Measurements from ENCODE around the gene MIDN. TPM values are rescaled to one million over a fixed set of nuclear protein-coding genes. Genes with fewer than 3 reads are reported as not detected.

Gene MIDN
- total RNA-seq, 1 donor from 2014 or later = 13.4 TPM

DNA sequence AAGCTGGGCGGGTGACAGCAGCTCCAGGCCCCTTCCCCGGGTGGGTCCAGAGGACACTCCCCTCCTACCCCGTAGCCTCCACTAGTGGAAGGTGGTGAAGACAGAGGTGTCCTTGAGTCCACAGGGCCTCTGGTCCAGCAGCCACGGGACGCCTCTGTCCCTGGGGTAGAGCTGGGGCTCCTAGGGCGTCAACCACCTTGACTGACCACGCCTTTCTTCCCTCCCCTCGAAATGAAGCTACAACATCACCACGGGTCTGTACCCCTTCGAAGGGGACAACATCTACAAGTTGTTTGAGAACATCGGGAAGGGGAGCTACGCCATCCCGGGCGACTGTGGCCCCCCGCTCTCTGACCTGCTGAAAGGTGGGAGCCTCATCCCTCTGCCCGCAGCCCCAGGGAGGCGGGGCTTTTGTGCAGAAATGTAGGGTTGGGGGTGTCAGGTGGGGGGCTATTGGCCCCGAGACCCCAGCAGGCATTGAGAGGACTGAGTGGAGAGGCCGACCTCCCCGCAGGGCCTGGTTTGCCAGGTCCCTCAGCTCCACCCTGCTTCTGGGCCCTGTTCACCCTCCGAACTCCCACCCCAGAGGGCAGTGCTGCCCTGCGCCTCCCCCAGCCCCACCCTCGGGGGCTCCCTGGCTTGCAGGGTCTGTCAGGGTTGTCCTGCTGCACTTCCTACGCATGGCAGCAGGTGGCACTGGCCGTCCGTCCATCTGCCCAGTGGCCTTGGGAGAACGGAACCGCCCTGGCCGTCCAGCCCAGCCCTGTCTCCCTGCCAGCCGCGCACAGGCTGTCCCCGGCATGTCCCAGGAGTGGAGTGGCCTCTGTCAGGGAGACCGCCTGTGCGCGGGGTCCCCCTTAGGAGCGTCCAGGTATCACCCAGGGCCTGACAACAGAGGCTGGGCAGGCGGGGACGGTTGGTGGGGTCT, 27.1 kb upstream of the MIDN start:
- no peak for DNase-seq (ENCODE audit: low read depth, low spot score)

DNA sequence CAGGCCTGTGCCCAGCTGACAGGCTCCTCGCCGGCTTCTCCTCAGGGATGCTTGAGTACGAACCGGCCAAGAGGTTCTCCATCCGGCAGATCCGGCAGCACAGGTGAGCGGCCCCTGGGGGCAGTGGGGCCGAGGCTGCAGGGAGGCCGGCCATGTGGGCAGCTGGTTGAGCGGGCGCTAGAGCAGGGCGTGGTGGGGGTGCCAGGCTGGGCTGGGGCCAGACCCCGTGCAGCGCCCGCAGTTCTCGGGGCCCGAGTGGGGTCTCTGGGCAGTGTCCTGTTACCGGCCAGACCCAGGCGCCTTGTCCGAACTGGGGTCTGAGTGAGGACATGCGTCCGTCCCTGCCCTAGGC, 26.5 kb upstream of the MIDN start:
- no peak for DNase-seq (ENCODE audit: low read depth, low spot score)

DNA sequence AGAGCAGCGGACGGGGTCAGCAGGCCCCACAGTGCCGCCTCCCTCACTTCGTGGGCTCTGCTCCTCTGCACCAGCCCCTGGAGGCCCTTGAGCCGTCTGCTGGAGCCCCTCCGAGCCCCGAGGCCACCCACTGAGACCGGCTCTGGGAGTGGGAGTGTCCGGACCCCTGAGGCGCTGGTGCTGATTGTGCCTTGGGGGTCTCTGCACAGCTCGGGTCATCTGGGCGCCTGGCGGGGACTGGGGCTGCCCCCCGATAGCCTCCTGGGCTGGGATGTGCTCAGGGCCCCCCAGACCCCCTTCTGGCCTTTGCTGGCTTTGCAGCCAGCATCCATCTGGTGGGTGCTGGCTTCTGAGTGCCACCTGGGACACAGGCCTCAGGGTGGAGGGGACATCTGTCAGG, 26.0 kb upstream of the MIDN start:
- no peak for DNase-seq (ENCODE audit: low read depth, low spot score)

DNA sequence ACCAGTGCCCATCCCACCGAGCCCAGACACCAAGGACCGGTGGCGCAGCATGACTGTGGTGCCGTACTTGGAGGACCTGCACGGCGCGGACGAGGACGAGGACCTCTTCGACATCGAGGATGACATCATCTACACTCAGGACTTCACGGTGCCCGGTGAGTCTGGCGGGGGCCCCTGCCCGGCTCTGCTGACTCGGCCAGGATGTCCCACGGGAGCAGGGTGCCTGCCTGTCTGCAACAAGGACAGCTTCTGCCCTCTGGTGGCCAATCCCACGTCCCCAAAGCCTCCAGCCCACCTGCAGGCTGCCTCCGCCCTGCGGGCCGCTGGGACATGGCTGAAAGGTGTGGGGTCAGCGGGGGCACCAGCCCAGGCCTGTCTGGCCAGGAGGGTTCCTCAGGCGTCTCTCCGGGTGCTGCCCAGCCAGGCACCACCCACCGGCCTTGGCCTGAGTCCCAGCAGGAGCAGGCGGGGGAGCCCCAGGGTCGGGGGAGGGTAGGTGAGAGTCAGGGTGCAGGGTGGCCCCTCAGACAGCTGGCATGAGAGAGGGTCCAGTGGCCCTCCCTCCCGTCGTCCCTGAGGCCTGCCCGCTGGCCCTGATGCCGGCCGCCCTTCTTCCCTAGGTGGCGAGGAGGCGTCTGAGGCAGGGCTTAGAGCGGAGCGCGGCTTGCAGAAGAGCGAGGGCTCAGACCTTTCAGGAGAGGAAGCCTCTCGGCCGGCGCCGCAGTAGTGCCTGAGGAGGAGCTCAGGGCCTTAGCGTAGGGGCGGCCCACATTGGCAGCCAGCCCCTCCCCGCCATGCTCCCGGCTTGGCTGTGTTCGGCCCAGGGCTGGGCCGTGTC, 25.1 kb upstream of the MIDN start:
- no peak for DNase-seq (ENCODE audit: low read depth, low spot score)

DNA sequence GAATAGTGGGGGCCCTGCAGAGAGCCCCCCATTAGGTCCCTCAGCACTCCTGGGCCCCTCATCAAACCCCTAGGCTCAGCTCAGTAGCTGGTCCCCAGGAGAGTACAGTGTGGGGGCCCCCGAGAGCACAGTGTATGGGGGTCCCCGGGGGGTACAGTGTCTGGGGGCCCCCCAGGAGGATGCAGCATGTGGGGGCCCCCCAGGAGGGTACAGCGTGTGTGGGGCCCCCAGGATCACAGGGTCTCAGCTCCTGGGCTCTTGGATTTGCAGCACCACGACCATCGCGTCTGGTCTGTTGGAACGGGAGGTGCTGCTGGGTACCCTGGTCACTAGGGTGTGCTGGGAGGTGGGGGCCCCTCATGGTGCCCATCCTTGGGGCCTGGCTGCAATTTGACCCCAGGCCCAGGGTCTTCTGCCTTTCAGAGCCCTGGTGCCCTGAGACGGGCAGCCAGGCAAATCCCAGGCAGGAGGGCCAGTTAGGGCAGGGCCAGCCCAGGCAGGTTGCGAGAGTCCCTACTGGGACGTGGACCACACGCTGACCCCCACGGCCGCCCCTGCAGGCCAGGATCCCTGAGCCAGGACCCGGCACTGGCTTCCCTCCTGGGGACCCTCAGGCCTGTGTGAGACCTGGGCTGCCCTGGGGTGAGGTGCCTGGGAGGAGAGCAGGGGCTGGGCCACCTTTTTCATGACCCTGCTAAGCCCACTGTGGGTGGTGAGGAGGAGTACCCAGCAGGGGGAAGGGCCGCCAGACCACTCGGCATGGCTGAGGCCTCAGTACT, 24.1 kb upstream of the MIDN start:
- no peak for DNase-seq (ENCODE audit: low read depth, low spot score)

DNA sequence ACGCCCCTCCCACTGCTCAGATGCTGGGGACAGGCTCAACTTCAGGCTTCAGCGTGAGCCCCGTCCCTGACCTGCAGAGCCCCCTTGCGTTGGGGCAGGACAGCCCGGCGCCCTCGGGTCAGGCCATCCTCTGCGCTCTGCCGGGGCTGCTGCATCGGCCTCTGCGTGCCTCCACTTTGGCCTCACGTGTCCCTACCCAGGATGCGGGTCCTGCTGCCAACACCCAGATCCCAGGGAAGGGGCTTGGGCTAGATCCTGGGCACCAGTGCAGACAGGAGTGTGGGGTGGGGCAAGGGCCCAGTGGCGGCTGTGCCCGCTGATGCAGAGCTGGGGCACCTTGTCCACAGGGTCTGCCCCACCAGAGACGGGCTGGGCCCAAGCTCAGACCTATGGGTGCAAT, 23.5 kb upstream of the MIDN start:
- no peak for DNase-seq (ENCODE audit: low read depth, low spot score)

DNA sequence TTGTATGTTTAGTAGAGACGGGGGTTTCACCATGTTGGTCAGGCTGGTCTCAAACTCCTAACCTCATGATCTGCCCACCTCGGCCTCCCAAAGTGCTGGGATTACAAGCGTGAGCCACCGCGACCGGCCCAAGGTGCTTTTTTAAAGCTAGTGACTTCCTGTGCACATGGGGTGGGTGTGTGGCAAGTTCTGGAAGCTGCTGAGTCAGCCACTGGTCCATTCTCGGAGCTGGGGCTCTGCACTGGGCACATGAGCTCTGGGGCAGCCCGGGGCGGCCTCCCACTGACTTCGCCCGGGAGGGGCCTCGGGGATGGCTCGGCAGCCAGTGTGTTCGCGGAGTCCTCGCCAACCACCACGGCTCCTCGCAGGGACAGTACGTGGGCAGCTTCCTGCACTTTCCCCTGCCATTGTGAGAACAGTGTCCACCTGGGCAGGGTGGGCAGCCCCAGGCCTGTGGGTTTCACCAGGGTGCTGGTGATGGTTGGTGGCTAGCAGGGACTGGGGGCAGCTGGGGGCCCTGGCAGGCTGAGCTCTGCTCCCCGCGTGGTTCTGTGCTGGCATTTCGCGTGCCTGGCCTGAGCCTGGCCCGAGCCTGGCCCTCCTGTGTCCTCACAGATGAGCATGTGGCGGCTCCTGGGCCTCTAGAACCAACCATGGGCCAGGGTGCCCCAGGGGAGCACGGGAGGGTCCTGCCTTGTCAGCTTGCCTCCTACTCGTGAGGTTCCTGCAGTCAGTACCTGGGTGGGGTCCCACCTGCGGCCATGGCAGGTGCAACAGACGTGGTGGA, 22.8 kb upstream of the MIDN start:
- no peak for DNase-seq (ENCODE audit: low read depth, low spot score)

DNA sequence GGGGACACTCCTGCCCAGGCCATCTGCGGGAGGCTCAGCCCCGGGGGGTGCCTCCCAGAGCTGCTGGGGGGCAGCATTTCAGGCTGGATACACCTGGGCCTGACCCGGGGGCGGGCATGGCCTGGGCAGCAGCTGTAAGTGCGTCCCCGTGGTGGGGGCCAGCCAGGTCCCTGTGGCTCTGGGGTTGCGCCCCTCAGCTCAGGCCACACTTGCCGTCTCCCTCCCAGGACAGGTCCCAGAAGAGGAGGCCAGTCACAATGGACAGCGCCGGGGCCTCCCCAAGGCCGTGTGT, 22.2 kb upstream of the MIDN start:
- DNase-seq (ENCODE audit: low read depth, low spot score) = no peak

DNA sequence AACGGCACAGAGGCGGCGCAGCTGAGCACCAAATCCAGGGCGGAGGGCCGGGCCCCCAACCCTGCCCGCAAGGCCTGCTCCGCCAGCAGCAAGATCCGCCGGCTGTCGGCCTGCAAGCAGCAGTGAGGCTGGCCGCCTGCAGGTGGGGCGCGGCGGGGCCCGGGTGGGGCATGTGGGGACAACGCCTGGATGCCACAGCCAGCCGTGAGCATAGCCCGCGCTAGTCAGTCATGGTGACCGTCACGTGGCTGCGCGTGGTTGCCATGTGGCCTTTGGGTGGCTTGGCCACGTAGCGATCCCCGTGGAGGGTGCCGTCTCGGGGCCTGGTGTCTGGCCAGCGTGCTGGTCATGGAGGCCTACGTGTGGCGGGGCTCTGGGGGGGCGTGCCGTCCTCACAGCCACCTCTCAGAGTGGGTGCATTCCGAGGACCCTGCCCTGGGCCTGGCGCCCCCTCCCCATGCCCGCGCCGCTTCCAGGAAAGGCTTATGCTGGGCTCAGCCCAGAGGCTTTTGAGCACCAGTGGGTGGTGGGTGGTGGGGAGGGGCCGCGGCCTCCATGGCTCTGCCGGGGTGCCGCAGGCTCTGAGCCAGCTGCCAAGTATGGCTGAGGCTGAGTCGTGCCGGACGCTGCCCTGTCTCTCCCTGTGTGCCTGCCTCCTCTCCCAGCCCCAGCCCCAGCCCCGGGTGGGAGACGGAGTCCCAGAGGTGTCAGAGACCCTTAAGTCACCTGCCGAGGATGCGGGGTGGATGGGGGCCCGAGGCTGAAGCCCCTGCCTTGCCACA, 21.7 kb upstream of the MIDN start:
- no peak for DNase-seq (ENCODE audit: low read depth, low spot score)

DNA sequence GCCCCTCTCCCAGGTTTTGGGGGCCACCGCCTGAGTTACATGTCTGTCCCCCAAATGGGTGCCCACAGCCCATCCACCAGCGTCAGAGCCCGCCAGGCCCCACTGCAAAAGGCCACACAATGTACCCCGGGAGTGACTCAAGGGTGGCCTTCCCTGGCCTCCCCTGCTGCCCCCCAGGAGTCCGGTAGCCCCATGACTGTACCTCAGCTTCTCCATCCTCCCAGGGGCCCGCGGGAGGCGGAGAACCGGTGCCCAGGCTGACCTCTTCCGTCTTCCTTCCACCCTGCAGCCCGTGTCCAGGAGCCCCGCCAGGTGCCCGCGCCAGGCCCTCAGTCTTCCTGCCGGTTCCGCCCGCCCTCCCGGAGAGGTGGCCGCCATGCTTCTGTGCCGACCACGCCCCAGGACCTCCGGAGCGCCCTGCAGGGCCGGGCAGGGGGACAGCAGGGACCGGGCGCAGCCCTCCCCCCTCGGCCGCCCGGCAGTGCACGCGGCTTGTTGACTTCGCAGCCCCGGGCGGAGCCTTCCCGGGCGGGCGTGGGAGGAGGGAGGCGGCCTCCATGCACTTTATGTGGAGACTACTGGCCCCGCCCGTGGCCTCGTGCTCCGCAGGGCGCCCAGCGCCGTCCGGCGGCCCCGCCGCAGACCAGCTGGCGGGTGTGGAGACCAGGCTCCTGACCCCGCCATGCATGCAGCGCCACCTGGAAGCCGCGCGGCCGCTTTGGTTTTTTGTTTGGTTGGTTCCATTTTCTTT, 20.9 kb upstream of the MIDN start:
- no peak for DNase-seq (ENCODE audit: low read depth, low spot score)

DNA sequence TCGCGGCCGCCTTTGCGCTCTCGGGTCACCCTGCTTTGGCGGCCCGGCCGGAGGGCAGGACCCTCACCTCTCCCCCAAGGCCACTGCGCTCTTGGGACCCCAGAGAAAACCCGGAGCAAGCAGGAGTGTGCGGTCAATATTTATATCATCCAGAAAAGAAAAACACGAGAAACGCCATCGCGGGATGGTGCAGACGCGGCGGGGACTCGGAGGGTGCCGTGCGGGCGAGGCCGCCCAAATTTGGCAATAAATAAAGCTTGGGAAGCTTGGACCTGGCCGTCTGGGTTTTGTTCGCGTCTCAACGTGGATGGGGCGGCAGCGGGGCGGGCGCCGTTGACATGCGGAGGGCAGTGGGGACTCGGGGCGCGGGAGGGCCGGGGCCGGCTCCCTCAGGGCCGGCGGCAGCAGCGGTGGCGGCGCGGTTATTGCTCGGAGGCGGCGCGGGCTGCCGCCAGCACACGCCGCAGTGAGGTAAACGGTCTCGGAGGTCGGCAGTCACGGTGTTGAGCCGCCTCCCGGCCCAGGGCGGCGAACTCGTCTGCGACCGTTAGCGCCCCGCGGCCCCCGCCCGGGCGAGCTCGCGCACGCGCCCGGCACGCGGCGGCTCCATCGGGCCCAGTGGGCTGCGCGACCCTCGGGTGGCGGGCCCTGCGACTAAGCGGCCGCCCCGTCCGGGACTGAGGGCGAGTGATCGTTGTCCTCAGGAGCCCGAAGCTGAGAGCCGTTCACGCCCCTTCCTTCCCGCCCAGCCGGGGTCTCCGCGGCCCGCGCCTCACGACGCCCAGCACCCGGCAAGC, 20.0 kb upstream of the MIDN start:
- no peak for DNase-seq (ENCODE audit: low read depth, low spot score)

DNA sequence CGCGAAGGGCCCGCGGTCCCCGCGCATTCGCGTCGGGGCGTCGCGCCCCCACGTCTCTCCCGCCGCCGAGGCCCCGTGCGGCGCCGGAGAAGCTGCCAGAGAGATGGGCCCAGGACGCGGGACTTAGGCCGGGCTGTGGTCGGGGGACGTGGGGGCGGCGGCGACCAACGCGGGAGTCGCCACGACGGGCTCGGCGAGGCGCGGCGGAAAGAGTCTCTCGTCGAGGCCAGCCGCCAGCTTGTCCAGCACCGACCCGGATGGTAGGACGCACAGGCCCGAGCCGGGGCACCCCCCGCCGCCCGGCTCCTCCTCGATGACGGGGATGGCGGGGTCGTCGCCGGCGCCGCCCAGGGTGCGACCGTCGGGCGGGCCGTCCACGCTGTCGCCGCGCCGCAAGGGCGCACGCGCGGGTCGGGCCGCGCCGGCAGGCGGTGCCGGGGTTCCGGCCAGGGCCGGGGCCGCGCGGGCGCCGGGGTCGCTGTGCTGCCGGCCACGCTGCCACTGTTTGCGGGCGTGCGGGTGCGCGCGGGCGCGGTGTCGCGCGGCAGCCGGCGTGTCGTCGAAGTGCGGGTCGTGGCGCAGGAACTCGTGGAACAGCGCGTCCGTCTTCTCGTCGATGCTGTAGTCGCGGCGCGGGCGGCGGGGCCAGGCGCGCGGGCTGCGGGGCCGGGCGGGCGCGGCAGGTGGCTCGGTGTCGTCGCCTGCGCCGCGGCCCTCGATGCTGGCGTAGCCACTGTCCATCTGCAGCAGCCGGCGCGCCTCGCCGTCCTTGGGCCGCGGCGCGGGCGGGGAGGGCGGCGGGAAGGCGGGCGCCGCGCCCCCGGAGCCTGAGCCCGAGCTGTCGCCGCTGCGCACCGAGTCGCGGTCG, 19.1 kb upstream of the MIDN start:
- DNase-seq (ENCODE audit: low read depth, low spot score) = no peak

DNA sequence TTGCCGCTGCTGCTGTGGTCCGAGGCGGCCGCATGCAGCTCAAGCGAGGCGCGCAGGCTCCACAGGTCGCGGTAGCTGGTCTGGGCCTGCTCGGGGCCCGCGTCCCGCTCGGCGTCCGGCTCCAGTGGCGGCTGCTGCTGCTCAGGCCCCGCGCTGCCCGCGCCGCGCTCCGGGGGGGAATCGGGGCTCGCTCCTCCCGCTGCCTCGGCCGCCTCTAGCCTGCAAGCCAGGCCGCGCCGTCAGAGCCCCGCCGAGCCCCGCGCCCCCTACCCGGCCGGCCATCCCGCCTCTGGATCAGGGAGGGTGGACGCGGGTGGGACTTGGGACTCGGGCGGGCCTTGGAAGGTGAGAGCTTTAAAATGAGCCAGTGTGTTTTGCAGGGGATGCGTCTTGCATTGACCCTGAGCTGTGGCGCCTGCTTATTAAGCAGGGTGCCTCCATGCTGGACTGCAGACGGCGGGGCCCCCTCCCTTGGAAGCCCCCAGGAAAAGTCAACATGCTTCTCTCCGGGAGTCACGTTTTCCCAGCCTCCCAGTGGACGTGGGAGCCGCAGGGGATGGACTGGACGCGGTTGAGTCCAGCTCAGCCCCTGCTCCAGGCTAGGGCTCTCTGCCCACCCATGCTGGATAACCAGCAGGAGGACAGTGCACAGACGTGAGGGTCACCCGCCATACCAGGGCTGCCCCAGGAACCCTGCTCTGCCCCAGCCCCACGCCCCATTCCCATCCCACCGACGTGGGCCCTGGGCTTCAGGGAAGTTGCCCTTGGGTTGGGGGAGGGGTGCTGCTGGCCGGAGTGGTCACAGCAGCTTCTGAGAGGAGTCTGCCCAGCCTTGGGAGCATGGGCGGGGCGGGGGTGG, 18.2 kb upstream of the MIDN start:
- no peak for DNase-seq (ENCODE audit: low read depth, low spot score)

DNA sequence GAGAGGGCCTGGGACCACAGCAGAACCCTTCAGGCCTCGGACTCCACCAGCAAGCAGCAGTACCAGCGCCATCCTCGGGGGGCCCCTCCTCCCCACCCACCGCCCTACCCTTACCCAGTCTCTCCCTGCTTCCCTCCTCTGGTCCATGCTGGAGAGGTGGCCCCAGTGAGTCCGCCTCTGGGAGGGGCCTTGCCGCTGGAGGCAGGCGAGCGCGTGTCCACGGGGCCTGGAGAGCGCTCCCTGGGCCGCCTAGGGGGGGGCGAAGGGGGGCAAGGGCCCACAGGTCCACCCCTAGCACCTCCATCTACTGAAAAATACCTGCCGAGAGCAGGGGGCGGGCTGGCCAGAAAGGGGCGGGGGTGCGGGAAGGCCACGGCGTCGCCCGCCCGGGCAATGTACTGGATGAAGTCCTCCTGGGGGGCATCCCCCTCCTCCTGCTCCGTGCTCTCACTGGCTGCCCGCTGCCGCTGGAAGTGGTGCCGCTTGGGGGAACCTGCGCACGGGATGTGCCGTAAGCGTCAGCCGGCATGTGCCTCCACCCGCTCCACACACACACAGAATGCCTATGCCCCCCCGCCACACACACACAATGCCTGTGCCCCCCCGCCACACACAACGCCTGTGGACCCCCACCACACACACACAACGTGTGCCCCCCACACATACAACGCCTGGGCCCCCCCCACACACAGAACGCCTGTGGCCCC, 17.4 kb upstream of the MIDN start:
- no peak for DNase-seq (ENCODE audit: low read depth, low spot score)

DNA sequence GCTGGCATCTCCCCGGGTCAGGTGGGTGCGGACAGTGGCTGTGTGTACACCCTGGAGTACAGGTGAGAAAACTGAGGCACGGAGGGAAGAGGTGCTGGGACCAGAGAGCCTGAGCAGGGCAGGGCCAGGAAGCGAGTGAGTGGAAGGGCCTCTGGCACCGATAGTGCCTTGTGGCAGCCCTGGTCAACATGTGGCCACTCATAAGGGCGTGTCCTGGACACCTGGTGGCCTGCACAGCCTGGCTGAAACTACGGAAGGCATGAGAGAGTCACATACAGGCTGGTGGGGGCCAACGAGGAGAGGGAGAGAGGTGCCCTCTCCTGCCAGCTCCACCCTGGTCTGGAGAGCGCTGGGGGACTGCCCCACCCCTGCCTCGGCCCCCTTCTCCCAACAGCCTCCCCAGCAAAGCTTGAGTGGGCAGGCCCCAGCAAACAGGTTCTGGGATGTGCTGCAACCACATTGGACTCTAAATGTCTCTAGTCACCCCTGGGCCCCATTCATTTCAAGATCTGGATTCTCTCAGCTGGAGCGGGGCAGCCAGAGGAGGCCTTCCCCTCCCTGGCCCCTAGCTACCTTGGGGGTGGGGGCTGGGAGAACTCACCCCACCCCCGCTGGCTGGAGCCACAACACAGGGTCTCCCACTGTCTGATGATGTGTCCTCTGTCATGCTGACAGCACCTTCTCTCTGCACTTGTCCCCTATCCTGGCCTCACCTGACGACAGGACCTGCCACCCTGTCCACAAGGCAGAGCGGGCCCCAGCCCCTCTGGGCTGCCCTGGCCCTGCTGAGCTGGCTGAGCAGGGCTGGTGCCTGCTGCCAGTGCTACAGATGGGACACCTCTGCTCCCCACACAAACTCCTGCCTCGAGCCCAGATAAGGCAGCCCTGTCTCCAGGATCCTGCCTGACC, 16.4 kb upstream of the MIDN start:
- DNase-seq (ENCODE audit: low read depth, low spot score) = no peak
